IMR-90 (cell line): Measurements from ENCODE around the gene VAMP5.

Source experiments
- BHLHE40 ChIP-seq: fragments of 150-350 bp; IDR thresholded peaks from 2 replicates; pipeline ENCODE4 v1.6.1; 2016; ENCODE audit warnings: mild to moderate bottlenecking, low read depth, low read length
- CEBPB ChIP-seq: IDR thresholded peaks from 2 replicates; pipeline ENCODE4 v1.6.1; 2012; ENCODE audit warnings: low read depth, low read length, improper control_type of control experiment
- CHD1 ChIP-seq: IDR thresholded peaks from 2 replicates; pipeline ENCODE4 v1.6.1; 2012; ENCODE audit warnings: low read depth, low read length, improper control_type of control experiment
- MAZ ChIP-seq: IDR thresholded peaks from 2 replicates; pipeline ENCODE4 v1.6.1; 2012; ENCODE audit warnings: low read depth, mild to moderate bottlenecking, low read length, improper control_type of control experiment, moderate library complexity, borderline replicate concordance
- POLR2A ChIP-seq: IDR thresholded peaks from 2 replicates; pipeline ENCODE4 v1.6.1; 2012; ENCODE audit warnings: mild to moderate bottlenecking, low read depth, low read length
- RAD21 ChIP-seq: IDR thresholded peaks from 2 replicates; pipeline ENCODE4 v1.6.1; 2012; ENCODE audit warnings: low read length, improper control_type of control experiment
- RCOR1 ChIP-seq: IDR thresholded peaks from 2 replicates; pipeline ENCODE4 v1.6.1; 2012; ENCODE audit warnings: mild to moderate bottlenecking, low read length, improper control_type of control experiment; ENCODE audit not compliant: insufficient replicate concordance
- TF ChIP-seq, protein P1 (sequence below): conservative IDR thresholded peaks from 2 replicates; pipeline ENCODE4 v1.5.1; 2012; ENCODE audit warnings: mild to moderate bottlenecking, low read depth, low read length, improper control_type of control experiment

DNA sequence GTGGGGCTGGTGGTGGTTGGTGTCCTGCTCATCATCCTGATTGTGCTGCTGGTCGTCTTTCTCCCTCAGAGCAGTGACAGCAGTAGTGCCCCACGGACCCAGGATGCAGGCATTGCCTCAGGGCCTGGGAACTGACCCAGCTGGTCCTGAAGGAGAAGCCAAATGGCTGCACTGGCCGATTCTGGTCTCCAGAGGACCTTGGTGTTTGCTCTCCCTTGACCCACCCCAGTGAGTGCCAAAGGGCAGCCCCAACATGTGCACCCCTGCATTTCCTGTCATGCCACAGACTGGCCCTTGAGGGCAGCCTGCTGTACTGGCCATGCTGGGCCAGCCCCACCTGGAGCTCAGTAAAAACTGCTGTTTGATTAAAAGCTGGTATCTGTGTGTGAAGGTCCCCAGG lies 8.8 kb downstream of the VAMP5 start:
- TF ChIP-seq, protein P1, sequence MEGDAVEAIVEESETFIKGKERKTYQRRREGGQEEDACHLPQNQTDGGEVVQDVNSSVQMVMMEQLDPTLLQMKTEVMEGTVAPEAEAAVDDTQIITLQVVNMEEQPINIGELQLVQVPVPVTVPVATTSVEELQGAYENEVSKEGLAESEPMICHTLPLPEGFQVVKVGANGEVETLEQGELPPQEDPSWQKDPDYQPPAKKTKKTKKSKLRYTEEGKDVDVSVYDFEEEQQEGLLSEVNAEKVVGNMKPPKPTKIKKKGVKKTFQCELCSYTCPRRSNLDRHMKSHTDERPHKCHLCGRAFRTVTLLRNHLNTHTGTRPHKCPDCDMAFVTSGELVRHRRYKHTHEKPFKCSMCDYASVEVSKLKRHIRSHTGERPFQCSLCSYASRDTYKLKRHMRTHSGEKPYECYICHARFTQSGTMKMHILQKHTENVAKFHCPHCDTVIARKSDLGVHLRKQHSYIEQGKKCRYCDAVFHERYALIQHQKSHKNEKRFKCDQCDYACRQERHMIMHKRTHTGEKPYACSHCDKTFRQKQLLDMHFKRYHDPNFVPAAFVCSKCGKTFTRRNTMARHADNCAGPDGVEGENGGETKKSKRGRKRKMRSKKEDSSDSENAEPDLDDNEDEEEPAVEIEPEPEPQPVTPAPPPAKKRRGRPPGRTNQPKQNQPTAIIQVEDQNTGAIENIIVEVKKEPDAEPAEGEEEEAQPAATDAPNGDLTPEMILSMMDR = no peak
- TF ChIP-seq POLR2A (no peak), RCOR1 (no peak), BHLHE40 (no peak), MAZ (no peak), CHD1 (no peak), CEBPB (no peak), RAD21 (no peak)
